Stomach smooth muscle (tissue), 2 donors: Measurements from ENCODE around the gene CASP9.

Experiments used
- H3K27ac ChIP-seq: one replicate; pipeline ENCODE4 v1.7.0; 2013; ENCODE audit warnings: mild to moderate bottlenecking, low read length, inconsistent platforms
- H3K27me3 ChIP-seq, 2 donors: one replicate each; pipeline ENCODE4 v1.7.0; 2013; ENCODE audit warnings: low read length in 2 of 2; ENCODE audit not compliant: insufficient read depth in 2 of 2, control insufficient read depth in 1 of 2
- H3K36me3 ChIP-seq, 2 donors: one replicate each; pipeline ENCODE4 v1.7.0; 2013; ENCODE audit warnings: low read length in 2 of 2; ENCODE audit not compliant: control insufficient read depth in 2 of 2, insufficient read depth in 2 of 2
- H3K4me1 ChIP-seq: one replicate; pipeline ENCODE4 v1.7.0; 2013; ENCODE audit warnings: low read length; ENCODE audit not compliant: control insufficient read depth, insufficient read depth
- H3K4me3 ChIP-seq, 2 donors: one replicate each; pipeline ENCODE4 v1.7.0; 2013; ENCODE audit warnings: low read length in 2 of 2
- H3K9ac ChIP-seq, 2 donors: one replicate each; pipeline ENCODE4 v1.7.0; 2013; ENCODE audit warnings: low read length in 2 of 2, mild to moderate bottlenecking in 1 of 2
- H3K9me3 ChIP-seq, 2 donors: one replicate each; pipeline ENCODE4 v1.7.0; 2013; ENCODE audit warnings: low read length in 2 of 2; ENCODE audit not compliant: control insufficient read depth in 2 of 2
- donor health status: healthy.
- donor health status: Pancreatic carcinoma.

Gene CASP9

DNA sequence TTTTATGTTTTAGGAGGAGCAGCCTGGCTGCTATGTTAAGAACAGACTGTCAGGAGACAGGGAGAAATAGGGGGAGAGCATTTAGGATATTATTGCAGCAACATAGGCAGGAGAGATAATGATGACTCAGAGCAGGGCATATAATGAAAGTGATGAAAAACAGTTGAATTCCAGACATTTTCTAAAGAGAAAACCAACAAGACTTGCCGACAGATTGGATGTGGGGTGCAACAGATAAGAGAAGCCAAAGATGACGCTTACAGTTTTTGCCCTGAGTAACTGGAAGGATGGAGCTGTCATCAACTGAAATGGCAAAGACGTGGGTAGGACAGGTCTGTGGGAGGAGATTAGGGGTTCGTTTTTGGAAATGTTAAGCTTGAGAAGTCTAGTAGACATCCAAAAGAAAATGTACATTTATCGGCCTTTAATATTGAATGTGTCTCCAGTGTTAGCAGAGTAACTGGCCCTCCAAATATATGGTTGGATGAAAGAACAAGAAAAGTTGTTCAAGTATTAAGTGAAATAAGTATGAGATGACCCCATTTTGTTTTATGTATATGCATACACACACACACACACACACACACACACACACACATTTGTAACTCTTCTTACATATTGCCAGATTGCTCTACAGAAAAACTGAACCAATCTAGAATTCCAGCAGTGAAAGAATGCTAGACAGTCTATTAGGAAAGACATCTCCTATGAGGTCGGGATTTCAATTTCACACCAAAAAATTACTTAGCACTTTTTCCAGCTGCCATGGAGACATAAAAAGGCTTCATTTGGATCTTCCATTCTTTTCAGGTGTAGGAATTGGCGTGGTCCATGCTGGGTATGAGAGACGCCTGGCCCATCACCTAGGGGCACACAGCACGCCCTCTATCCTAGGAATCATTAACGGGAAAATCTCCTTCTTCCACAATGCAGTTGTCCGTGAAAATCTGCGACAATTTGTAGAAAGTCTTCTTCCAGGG, 19.9 kb upstream of the CASP9 start:
- Histone ChIP-seq H3K4me1 (no peaks in the 10 kb centered on the region), H3K9ac (no peak overlapping the region), H3K9me3 (no peaks in the 10 kb centered on the region), H3K27ac (no peak overlapping the region), H3K27me3 (no peaks in the 10 kb centered on the region), H3K4me3 (no peak overlapping the region), H3K36me3 (peaks cover 28 to 54% of the 10 kb centered on the region in 2 donors)

DNA sequence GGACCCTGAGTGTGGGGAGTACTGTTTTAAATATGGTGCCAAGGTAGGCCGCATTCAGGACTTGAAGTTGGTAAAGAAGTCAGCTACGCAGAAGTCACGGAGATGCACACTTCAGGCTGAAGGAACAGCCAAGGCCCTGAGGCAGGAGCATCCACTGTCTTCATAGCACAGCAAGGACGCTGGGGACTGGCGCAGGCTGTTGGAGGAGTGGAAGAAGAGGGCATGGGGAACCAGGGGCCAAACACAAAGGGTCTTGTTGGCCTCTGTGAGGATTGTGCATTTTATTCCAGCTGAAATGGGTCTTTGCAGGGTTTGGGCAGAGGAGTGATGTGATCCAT, 19.2 kb upstream of the CASP9 start:
- Histone ChIP-seq H3K27ac (no peak overlapping the region), H3K27me3 (no peaks in the 10 kb centered on the region), H3K4me3 (no peak overlapping the region), H3K9ac (no peak overlapping the region), H3K4me1 (no peaks in the 10 kb centered on the region), H3K36me3 (peaks cover 27 to 56% of the 10 kb centered on the region in 2 donors), H3K9me3 (no peaks in the 10 kb centered on the region)

DNA sequence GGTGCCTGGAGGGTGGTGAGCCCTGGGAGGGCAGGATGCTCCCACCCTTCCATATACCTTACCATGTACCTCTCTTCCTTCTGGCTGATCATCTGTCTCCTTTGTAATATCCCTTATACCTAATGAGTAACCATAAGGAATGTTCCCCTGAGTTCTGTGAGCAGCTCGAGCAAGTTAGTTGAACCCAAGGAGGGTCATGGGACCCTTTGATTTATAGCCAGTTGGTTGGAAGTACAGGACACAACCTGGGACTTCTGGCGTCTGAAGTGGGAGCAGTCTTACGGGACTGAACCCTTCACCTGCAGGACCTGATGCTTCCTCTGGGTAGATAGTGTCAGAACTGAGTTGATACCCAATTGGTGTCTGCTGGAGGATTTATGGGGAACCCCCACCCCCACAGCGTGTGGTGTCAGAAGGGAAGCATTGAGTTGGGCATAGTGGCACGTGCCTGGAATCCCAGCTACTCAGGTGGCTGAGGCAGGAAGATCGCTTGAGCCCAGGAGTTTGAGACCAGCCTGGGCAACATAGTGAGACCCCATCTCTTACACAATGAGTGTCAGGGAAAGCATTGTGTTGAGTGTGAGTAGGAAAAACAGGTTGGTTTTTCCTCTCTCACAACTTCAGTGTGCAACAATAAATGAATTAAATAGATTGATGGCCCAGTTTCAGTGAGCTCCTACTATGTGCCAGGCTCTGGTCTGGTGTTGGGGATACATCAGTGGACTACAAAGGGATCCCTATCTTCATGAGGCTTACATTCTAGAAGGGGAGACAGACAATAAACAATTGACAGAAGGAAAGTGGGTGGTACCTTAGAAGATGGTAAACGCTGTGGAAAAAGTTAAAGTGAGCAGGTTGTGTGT, 18.6 kb upstream of the CASP9 start:
- Histone ChIP-seq H3K9me3 (no peaks in the 10 kb centered on the region), H3K36me3 (peaks cover 25 to 53% of the 10 kb centered on the region in 2 donors), H3K27ac (no peak overlapping the region), H3K4me3 (no peak overlapping the region), H3K4me1 (no peaks in the 10 kb centered on the region), H3K9ac (no peak overlapping the region), H3K27me3 (no peaks in the 10 kb centered on the region)

- no peak overlapping the region for H3K27ac ChIP-seq
- no peaks in the 10 kb centered on the region for H3K4me1 ChIP-seq
- H3K36me3 ChIP-seq: peaks cover 26 to 56% of the 10 kb centered on the region in 2 donors
- no peak overlapping the region for H3K4me3 ChIP-seq
- H3K9me3 ChIP-seq: no peaks in the 10 kb centered on the region
- no peak overlapping the region for H3K9ac ChIP-seq
- no peaks in the 10 kb centered on the region for H3K27me3 ChIP-seq
Measured at GRCh38 chr1:15541231-15541792, 17.3 kb upstream of the CASP9 start.

- Histone ChIP-seq H3K36me3 (peaks cover 28 to 54% of the 10 kb centered on the region in 2 donors), H3K9me3 (no peaks in the 10 kb centered on the region), H3K27ac (no peak overlapping the region), H3K9ac (no peak overlapping the region), H3K4me3 (no peak overlapping the region), H3K4me1 (no peaks in the 10 kb centered on the region), H3K27me3 (no peaks in the 10 kb centered on the region)
Measured at GRCh38 chr1:15540186-15540585, 16.2 kb upstream of the CASP9 start.

GRCh38 chr1:15538771-15539170, 14.8 kb upstream of the CASP9 start:
- peaks cover 32 to 54% of the 10 kb centered on the region in 2 donors for H3K36me3 ChIP-seq
- no peaks in the 10 kb centered on the region for H3K9me3 ChIP-seq
- no peak overlapping the region for H3K4me3 ChIP-seq
- no peak overlapping the region for H3K27ac ChIP-seq
- H3K4me1 ChIP-seq: no peaks in the 10 kb centered on the region
- H3K27me3 ChIP-seq: no peaks in the 10 kb centered on the region
- H3K9ac ChIP-seq: no peak overlapping the region

DNA sequence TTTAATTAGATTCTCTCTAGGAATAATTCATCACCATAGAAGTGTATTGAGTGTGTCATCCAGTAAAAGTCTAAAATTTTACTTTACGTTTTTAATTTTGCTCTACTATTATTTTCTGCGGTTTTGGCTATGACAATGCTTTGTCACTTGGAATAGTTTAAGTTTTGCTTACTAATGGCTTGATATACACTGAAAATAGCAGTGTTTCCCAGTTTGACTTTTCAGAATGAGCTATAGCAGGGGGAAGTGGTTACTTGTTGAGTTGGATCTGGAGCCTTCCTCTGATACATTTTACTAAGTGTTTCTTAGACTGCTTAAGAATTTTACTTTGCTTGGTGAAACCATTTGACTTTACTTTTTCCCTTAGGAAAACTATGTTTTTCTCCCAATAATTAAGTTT, 7.7 kb upstream of the CASP9 start:
- Histone ChIP-seq H3K27ac (no peak overlapping the region), H3K9me3 (no peaks in the 10 kb centered on the region), H3K4me1 (peaks cover 3% of the 10 kb centered on the region), H3K4me3 (no peak overlapping the region), H3K27me3 (no peaks in the 10 kb centered on the region), H3K9ac (no peak overlapping the region), H3K36me3 (peaks cover 11 to 12% of the 10 kb centered on the region in 2 donors)

- H3K27ac ChIP-seq: no peak overlapping the region
- H3K9ac ChIP-seq: no peak overlapping the region
- H3K9me3 ChIP-seq: no peaks in the 10 kb centered on the region
- H3K36me3 ChIP-seq: peaks cover 7% of the 10 kb centered on the region in 2 donors
- H3K4me3 ChIP-seq: no peak overlapping the region
- peaks cover 6% of the 10 kb centered on the region for H3K4me1 ChIP-seq
- no peaks in the 10 kb centered on the region for H3K27me3 ChIP-seq
Measured at GRCh38 chr1:15531003-15531402, 7.0 kb upstream of the CASP9 start.

GRCh38 chr1:15526490-15527339, 2.7 kb upstream of the CASP9 start, which contains the start of gene DNAJC16:
TSS of gene DNAJC16 (plus strand) at chr1:15526848. CDS start at chr1:15529106, 2,258 bp downstream.
- no peaks in the 10 kb centered on the region for H3K9me3 ChIP-seq
- H3K36me3 ChIP-seq: no peaks in the 10 kb centered on the region
- H3K27ac ChIP-seq: peak within 1 kb of the TSS; percentile 94
- H3K4me1 ChIP-seq: peaks cover 21% of the 10 kb centered on the region
- peak within 1 kb of the TSS; percentile 84 to 86 for H3K9ac ChIP-seq
- no peaks in the 10 kb centered on the region for H3K27me3 ChIP-seq
- peak within 1 kb of the TSS; percentile 68 to 80 for H3K4me3 ChIP-seq

DNA sequence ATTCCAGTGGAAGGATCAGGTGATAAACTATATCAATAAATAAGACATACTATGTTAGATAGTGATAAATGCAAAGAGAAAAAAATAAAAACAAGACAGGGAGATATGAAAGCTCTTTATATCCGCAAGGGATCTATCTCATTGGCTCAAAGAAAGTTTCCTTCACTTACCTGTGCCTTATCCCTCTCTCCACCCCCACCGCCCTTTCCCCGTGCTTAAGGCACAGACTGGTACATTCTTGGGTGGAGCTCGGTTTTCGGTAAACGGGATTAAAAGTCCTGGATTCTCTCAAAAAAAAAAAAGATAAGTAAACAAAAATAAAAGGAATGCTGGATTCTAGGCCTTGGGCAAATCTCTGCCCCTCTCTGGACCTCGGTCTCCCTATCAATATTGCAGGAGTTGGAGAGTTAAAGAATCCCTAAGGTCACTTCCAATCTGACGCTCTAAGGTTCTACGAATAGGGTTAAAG, 2.0 kb upstream of the CASP9 start:
- Histone ChIP-seq H3K4me1 (peaks cover 21% of the 10 kb centered on the region), H3K4me3 (peak overlapping the region; percentile 68 to 76), H3K27me3 (no peaks in the 10 kb centered on the region), H3K9me3 (no peaks in the 10 kb centered on the region), H3K36me3 (no peaks in the 10 kb centered on the region), H3K9ac (peak overlapping the region; percentile 3 to 53), H3K27ac (peak overlapping the region; percentile 94)
